Heart left ventricle (tissue), 16 donors: ENCODE results near the gene ATF7IP. TPM values are rescaled to one million over a fixed set of nuclear protein-coding genes. Genes with fewer than 3 reads are reported as not detected.

Source experiments
- ATAC-seq, 4 donors: fragments of 200-7000 bp; cut with Tn5 transposase; one replicate each; pipeline ENCODE4 v1.9.1; 2020 to 2022; ENCODE audit warnings: moderate library complexity in 4 of 4, mild to moderate bottlenecking in 3 of 4, moderate number of reproducible peaks in 1 of 4
- DNase-seq, 5 donors: peaks; one replicate each; pipeline ENCODE4 v3.0.0-alpha.2; 2020
- H3K27ac ChIP-seq, 12 donors: fragments of 200-600 bp; sonication (generic) in 4 of 12; one replicate each; pipeline versions ENCODE4 v1.5.0 to v1.8.0; 2016 to 2022; ENCODE audit warnings: mild to moderate bottlenecking in 2 of 12
- H3K27me3 ChIP-seq, 9 donors: fragments of 200-600 bp; sonication (generic) in 2 of 9; one replicate each; pipeline versions ENCODE4 v1.5.1 to v1.8.0; 2016 to 2022; ENCODE audit warnings: mild to moderate bottlenecking in 3 of 9
- H3K36me3 ChIP-seq, 9 donors: fragments of 200-600 bp; sonication (generic) in 2 of 9; one replicate each; pipeline versions ENCODE4 v1.5.0 to v1.8.0; 2018 to 2022; ENCODE audit warnings: mild to moderate bottlenecking in 2 of 9
- H3K4me1 ChIP-seq, 12 donors: fragments of 200-600 bp; sonication (generic) in 4 of 12; one replicate each; pipeline versions ENCODE4 v1.5.0 to v1.8.0; 2016 to 2022; ENCODE audit warnings: mild to moderate bottlenecking in 3 of 12
- H3K4me3 ChIP-seq, 12 donors: fragments of 200-600 bp; sonication (generic) in 4 of 12; one replicate each; pipeline versions ENCODE4 v1.5.0 to v1.8.0; 2017 to 2022; ENCODE audit warnings: mild to moderate bottlenecking in 9 of 12, moderate library complexity in 4 of 12
- H3K9me3 ChIP-seq, 12 donors: fragments of 200-600 bp; sonication (generic) in 4 of 12; one replicate each; pipeline versions ENCODE4 v1.5.0 to v1.8.0; 2016 to 2022; ENCODE audit warnings: mild to moderate bottlenecking in 1 of 12
- POLR2A ChIP-seq, 2 donors: fragments of 450-650 bp; IDR thresholded peaks; one replicate each; pipeline ENCODE4 v1.6.1; 2017; ENCODE audit warnings: antibody characterized with exemption in 2 of 2, mild to moderate bottlenecking in 2 of 2, moderate library complexity in 2 of 2
- WGBS, 4 donors: extraction: QIAGEN DNeasy Blood & Tissue Kit in 2 of 4; methylation state at CpG; one replicate each; pipeline versions ENCODE4 v1.1.5 to v1.1.7; 2013 to 2018; 5-methylcytosine and 5-hydroxymethylcytosine counted together
- intact Hi-C, 10 donors: fragments of 100-400 bp; cut with DNase I; formaldehyde crosslinking; loops; one replicate each; pipeline versions ENCODE4 v1.11.1 to v1.14.2; 2022
- polyA plus RNA-seq, 2 donors: library from polyadenylated mRNA; stranded (reverse); fragments of 200-250 nt; gene quantifications; one replicate each; pipeline ENCODE4 v1.2.3, GENCODE V29; 2013
- total RNA-seq, 9 donors: library from RNA; depleted of rRNA in 2 of 9; stranded (reverse); fragments of >200 nt in 2 of 9; fragmentation: NEBNext Ultra II Directional in 3 of 9; extraction: Animal tissue kit (Norgen Biotek cat#: 25700) in 3 of 9; gene quantifications; one replicate each; pipeline versions ENCODE4 v1.1.0 to v1.2.4, GENCODE V29; 2016 to 2023
- TF ChIP-seq, protein P1 (sequence below), 12 donors: fragments of 200-600 bp; sonication (generic) in 4 of 12; IDR thresholded peaks; one replicate each; pipeline versions ENCODE4 v1.5.0 to v1.8.0; 2018 to 2022; ENCODE audit warnings: antibody characterized with exemption in 12 of 12, mild to moderate bottlenecking in 5 of 12
- donor health status: ischemic (EF 13 %, LVEDD 7.1; RV severe dilation, severe dysfunction).
- donor health status: healthy with polysubstance abuse.
- donor health status: DM: no; HTN: yes; CAD: no.
- donor health status: DM: no; HTN: no; CAD: no.
- donor health status: ischemic (EF 25% LVEDD 6.9; RV normal size, moderate dysfunction).
- donor health status: ischemic (EF 25% LVEDD 5.7; RV mildly dilated, moderate dysfunction).
- donor health status: healthy.
- donor health status: DM: yes; HTN: yes; CAD: no.
- donor health status: ischemic (EF 35%, LVEDD 5.7; RV mildly dilated, moderate dysfunction).
- donor health status: nonischemic (EF 11% LVEDD 7.7; RV severe dilation, severe dysfunction).
- donor health status: DM: yes; HTN: yes; CAD: no.
- donor health status: PGD.
- donor health status: ischemic (EF 29% LVEDD 5.4; RV normal size, mild dysfunction).
- donor health status: nonischemic (EF 23%, LVEDD 6.1; RV moderate dilation, normal function).

Gene ATF7IP
- total and polyA plus RNA-seq, 11 donors = 7.7 to 82.4 (median 55.0) TPM

DNA sequence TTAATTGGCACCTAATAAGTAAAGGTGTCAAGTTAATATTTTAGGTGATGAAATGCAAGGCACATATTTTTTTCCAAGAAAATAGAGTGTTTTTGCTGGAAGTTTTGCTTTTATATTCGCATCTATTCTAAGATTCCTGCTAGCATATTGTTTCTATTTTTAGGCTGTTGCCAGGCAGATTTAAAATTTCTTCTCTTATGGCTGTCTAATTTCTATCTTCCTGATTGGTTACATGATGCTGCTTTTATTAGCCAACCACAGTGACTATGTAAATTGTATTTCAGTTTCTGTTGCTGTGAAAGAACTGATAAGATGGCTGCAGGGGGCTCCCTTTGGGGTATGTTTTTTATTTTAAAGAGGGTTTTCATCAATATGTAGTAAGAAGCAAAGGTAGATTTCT lies 42.7 kb downstream of the ATF7IP start:
- H3K4me1 ChIP-seq = peaks cover 4 to 75% (median 26%) of the 10 kb centered on the region in 12 donors
- no peaks in the 10 kb centered on the region for H3K27me3 ChIP-seq
- ATAC-seq (peak in 3 of 4 donors; percentile 44 to 62 (median 55)), DNase-seq (no peak)
- 33 to 44% (median 38%) methylated on average over 1 of the region's 1 CpG for WGBS, 4 donors
- no peaks in the 10 kb centered on the region for H3K36me3 ChIP-seq
- H3K4me3 ChIP-seq = peak overlapping the region in 4 of 12 donors; percentile 8 to 32 (median 30)
- peak overlapping the region in 4 of 12 donors; percentile 14 to 38 (median 31) for H3K27ac ChIP-seq
- TF ChIP-seq POLR2A (IDR thresholded peaks at IDR 0.05) = no peak
- TF ChIP-seq, protein P1, sequence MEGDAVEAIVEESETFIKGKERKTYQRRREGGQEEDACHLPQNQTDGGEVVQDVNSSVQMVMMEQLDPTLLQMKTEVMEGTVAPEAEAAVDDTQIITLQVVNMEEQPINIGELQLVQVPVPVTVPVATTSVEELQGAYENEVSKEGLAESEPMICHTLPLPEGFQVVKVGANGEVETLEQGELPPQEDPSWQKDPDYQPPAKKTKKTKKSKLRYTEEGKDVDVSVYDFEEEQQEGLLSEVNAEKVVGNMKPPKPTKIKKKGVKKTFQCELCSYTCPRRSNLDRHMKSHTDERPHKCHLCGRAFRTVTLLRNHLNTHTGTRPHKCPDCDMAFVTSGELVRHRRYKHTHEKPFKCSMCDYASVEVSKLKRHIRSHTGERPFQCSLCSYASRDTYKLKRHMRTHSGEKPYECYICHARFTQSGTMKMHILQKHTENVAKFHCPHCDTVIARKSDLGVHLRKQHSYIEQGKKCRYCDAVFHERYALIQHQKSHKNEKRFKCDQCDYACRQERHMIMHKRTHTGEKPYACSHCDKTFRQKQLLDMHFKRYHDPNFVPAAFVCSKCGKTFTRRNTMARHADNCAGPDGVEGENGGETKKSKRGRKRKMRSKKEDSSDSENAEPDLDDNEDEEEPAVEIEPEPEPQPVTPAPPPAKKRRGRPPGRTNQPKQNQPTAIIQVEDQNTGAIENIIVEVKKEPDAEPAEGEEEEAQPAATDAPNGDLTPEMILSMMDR (IDR thresholded peaks at IDR 0.05) = no peak
- peaks cover 0 to 4% (median 0%) of the 10 kb centered on the region in 12 donors for H3K9me3 ChIP-seq
- intact Hi-C loops = no loop called here

DNA sequence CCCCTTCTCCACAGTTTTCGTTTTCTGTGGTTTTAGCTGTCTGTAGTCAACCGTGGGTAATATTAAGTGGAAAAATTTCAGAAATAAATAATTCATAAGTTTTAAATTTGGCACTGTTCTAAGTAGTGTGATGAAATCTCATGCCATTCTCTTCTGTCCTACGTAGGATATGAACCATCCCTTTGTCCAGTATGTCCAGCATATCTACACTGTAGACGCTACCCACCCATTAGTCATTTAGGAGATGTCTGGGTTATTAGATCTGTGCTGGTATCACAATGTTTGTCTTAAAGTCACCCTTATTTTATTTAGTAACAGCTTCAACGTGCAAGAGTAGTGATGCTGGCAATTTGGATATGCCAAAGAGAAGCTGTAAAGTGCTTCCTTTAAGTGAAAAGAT lies 44.7 kb downstream of the ATF7IP start:
- Histone ChIP-seq H3K36me3 (no peaks in the 10 kb centered on the region), H3K4me1 (peaks cover 0 to 76% (median 24%) of the 10 kb centered on the region in 12 donors), H3K27me3 (no peaks in the 10 kb centered on the region), H3K9me3 (peaks cover 0 to 4% (median 0%) of the 10 kb centered on the region in 12 donors), H3K4me3 (no peak overlapping the region), H3K27ac (no peak overlapping the region)
- 81 to 90% (median 86%) methylated on average over 5 of the region's 5 CpGs for WGBS, 4 donors
- ATAC-seq (peak in 1 of 4 donors; percentile 40), DNase-seq (no peak)
- TF ChIP-seq POLR2A (IDR thresholded peaks at IDR 0.05) = no peak
- TF ChIP-seq, protein P1 (IDR thresholded peaks at IDR 0.05) = no peak
- intact Hi-C loops = loop anchor here in 1 of 10 donors (10.0 kb wide), 1 partner anchor 155 kb away; no protein-coding TSS in a partner anchor

DNA sequence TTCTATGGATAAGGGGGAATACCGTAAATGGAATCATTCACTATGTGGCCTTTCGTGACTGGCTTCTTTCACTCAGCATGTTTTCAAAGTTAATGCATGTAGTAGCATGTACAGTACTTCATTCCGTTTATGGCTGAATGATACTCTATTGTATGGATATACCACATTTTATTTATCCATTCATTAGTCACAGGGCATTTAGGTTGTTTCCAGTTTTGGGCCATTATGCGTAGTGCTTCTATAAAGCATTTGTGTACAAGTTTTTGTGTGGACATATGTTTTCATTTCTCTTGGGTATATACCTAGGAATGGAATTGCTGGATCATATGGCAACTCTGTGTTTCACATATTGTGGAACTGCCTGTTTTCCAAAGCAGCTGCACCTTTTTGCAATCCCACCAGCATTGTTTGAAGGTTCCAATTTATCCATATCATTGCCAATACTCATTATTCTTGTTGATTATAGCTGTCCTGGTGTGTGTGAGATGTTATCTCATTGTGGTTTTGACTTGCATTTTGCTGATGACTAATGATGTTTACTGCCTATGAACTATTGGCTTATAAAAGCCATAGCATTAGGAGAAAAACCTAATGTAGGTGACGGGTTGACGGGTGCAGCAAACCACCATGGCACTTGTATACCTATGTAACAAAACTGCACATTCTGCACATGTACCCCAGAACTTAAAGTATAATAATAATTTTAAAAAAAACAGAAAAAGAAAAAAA lies 45.5 kb downstream of the ATF7IP start:
- 92 to 97% (median 95%) methylated on average over 6 of the region's 6 CpGs for WGBS, 4 donors
- Histone ChIP-seq H3K4me3 (no peak overlapping the region), H3K27me3 (no peaks in the 10 kb centered on the region), H3K9me3 (peaks cover 0 to 4% (median 0%) of the 10 kb centered on the region in 12 donors), H3K36me3 (no peaks in the 10 kb centered on the region), H3K27ac (peak overlapping the region in 1 of 12 donors; percentile 17), H3K4me1 (peaks cover under 1 to 78% (median 31%) of the 10 kb centered on the region in 12 donors)
- DNase-seq (no peak), ATAC-seq (no peak)
- TF ChIP-seq, protein P1 (IDR thresholded peaks at IDR 0.05) = no peak
- TF ChIP-seq POLR2A (IDR thresholded peaks at IDR 0.05) = no peak
- intact Hi-C loops = loop anchor here in 1 of 10 donors (10.0 kb wide), 1 partner anchor 156 kb away; no protein-coding TSS in a partner anchor

DNA sequence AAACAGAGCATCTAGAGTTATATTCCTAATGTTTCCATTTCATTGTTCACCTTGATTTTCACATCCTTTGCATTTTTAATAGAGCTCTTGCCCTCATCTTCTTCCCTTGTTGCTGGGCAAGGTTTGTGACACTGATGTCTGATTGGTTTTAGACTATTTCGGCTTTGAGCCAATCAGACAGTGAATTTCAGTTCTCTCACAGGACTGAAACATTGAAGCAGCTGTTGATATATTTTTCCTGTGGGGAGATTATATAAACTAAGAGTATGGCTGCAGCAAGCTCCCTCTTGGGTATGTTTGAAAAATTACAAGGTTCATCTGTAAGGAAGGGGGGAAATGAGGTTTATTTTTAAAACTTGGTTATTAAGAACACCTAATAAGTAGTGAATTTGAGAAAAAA lies 51.2 kb downstream of the ATF7IP start:
- H3K27me3 ChIP-seq = no peaks in the 10 kb centered on the region
- H3K9me3 ChIP-seq = peaks cover 0 to 9% (median 3%) of the 10 kb centered on the region in 12 donors
- TF ChIP-seq, protein P1 (IDR thresholded peaks at IDR 0.05) = peak in 3 of 12 donors; percentile 22 to 42 (median 25)
- TF ChIP-seq POLR2A (IDR thresholded peaks at IDR 0.05) = no peak
- H3K4me3 ChIP-seq = peak overlapping the region in 1 of 12 donors; percentile 8
- peaks cover 0 to 4% (median 0%) of the 10 kb centered on the region in 9 donors for H3K36me3 ChIP-seq
- DNase-seq = peak in 1 of 5 donors; percentile 24
- ATAC-seq = peak; percentile 18 to 61 (median 50)
- H3K4me1 ChIP-seq = peaks cover 4 to 92% (median 55%) of the 10 kb centered on the region in 12 donors
- WGBS, 4 donors = 27 to 43% (median 34%) methylated on average over 1 of the region's 1 CpG
- H3K27ac ChIP-seq = peak overlapping the region in 10 of 12 donors; percentile 9 to 55 (median 42)
- intact Hi-C loops = loop anchor here in 7 of 10 donors (2.0 to 10.0 kb wide), 4 partner anchors 49 to 162 kb away; partner anchors contain the start of gene ATF7IP (in 5 of the 7)
